ENCODE data around the gene FMOD.

FMOD gene

DNA sequence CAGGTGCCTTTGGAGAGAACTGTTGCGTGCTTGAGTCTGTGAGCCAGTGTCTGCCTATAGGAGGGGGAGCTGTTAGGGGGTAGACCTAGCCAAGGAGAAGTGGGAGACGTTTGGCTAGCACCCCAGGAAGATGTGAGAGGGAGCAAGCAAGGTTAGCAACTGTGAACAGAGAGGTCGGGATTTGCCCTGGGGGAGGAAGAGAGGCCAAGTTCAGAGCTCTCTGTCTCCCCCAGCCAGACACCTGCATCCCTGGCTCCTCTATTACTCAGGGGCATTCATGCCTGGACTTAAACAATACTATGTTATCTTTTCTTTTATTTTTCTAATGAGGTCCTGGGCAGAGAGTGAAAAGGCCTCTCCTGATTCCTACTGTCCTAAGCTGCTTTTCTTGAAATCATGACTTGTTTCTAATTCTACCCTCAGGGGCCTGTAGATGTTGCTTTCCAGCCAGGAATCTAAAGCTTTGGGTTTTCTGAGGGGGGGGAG lies 43.2 kb downstream of the FMOD start:
- no peak for TF ChIP-seq CTCF (conservative IDR thresholded peaks at IDR 0.05; ENCODE audit: control insufficient read depth, insufficient read depth, low read depth, low read length)
- H3K4me3 ChIP-seq (ENCODE audit: control insufficient read depth, low read depth, low read length) = no peak overlapping the region
- no peak for DNase-seq (ENCODE audit: low read depth)

DNA sequence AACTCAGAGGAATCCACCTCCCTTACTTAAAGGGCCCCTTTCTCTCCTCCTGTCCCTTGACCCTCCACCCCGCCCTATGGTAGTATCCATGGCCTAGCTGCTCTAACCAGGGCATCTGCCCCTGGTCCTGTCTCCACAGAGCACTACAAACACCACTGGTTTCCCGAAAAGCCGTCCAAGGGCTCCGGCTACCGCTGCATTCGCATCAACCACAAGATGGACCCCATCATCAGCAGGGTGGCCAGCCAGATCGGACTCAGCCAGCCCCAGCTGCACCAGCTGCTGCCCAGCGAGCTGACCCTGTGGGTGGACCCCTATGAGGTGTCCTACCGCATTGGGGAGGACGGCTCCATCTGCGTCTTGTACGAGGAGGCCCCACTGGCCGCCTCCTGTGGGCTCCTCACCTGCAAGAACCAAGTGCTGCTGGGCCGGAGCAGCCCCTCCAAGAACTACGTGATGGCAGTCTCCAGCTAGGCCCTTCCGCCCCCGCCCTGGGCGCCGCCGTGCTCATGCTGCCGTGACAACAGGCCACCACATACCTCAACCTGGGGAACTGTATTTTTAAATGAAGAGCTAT lies 43.9 kb downstream of the FMOD start:
- TF ChIP-seq CTCF (conservative IDR thresholded peaks at IDR 0.05; ENCODE audit: control insufficient read depth, insufficient read depth, low read depth, low read length) = no peak
- DNase-seq (ENCODE audit: low read depth) = no peak
- H3K4me3 ChIP-seq (ENCODE audit: control insufficient read depth, low read depth, low read length) = peak overlapping the region; percentile 29

DNA sequence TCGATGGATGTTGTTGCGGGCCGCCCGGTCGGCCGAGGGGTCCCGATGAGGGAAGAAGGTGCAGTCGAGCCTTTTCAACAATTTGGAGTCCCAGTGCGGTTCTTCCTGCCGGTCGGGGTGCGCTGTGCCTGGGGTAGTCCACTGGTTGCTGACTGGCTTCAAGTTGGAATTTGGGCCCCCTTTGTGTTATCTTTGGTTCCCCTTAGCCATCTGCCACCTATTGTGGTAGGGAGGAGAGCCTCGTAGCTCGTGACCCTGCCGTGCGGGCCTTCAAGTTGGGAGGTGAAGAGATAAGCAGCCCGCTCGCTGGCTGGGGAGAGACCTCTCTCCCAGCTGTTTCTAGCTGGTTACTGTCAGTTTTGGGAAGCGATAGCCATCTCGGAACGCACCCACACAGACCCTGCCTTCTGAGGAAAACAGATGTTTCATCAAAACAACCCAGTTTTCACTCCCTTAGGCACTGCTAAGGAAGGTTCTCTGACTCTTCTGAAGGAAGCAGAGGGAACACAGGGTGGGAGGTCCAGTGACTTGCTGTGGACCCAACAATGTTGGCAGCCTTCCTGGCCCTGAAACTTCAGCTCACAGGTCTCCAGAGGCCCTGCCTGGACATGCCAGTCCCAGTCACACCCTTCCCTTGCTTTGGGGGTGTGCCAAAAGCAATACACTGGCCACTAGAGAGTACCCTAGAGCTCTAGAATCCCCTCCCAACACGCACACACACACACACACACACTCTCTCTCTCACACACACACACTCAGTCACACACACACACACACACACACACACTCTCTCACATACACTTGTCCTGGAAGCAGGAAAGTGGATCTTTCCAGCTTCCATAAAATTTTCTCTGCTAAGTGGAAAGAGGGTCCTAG lies 44.6 kb downstream of the FMOD start:
- TF ChIP-seq CTCF (conservative IDR thresholded peaks at IDR 0.05; ENCODE audit: control insufficient read depth, insufficient read depth, low read depth, low read length) = no peak
- DNase-seq (ENCODE audit: low read depth) = peak; percentile 75
- H3K4me3 ChIP-seq (ENCODE audit: control insufficient read depth, low read depth, low read length) = peak overlapping the region; percentile 78

DNA sequence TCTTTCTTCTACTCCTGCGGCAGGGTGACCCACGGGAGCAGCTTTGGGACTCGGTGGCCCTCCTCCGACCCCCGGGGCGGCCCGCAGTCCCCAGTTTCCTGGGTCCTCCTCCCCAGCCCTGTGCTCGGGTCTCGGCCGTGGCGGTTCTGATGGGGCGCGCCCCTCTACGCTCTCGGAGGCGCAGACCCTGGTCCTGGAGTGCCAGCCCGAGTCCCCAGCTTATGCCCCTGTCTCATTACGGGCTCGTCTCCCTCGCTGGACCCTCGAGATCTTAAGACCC lies 45.2 kb downstream of the FMOD start:
- no peak for TF ChIP-seq CTCF (conservative IDR thresholded peaks at IDR 0.05; ENCODE audit: control insufficient read depth, insufficient read depth, low read depth, low read length)
- no peak for DNase-seq (ENCODE audit: low read depth)
- H3K4me3 ChIP-seq (ENCODE audit: control insufficient read depth, low read depth, low read length) = peak overlapping the region; percentile 78

GRCh38 chr1:203304919-203305808 lies 45.8 kb downstream of the FMOD start, which contains the start of gene BTG2:
BTG2 (plus strand) TSS chr1:203305519; CDS start chr1:203305607, 88 bp downstream.
- no peak for TF ChIP-seq CTCF (conservative IDR thresholded peaks at IDR 0.05; ENCODE audit: control insufficient read depth, insufficient read depth, low read depth, low read length)
- peak; percentile 77 for DNase-seq (ENCODE audit: low read depth)
- H3K4me3 ChIP-seq (ENCODE audit: control insufficient read depth, low read depth, low read length) = peak within 1 kb of the TSS; percentile 78

DNA sequence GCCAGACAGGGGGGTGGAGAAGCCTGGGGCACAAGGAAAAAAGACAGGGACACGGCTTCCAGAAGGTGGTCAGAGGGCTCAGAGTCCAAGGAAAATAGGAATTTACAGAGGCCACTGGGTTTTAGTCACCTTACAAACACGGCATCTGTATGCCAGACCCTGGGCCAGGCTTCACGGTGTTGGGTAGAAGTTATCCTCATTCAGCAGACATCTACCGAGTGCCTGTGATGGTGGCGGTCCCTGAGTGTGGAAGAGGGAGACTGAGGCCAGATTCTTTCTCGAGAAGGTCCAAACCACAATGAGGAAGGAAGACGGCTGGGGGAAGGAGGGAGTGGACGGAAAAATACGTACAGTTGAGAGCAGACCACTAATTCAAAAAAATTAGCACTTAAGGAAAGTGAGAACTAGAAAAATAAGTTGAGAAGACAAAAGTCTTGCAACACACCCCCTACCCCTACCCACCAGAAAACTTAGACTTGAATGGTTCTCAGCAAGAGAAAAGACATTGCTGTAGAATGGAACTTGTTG lies 46.5 kb downstream of the FMOD start:
- DNase-seq (ENCODE audit: low read depth) = no peak
- TF ChIP-seq CTCF (conservative IDR thresholded peaks at IDR 0.05; ENCODE audit: control insufficient read depth, insufficient read depth, low read depth, low read length) = no peak
- H3K4me3 ChIP-seq (ENCODE audit: control insufficient read depth, low read depth, low read length) = no peak overlapping the region
